Astrocyte of the cerebellum (primary cell): ENCODE results near the gene ACIN1.
"Not testable (repeated sequence)": the region's sequence is repeated elsewhere in the genome, so short reads cannot be mapped to it uniquely, and the experiment has no call there.

Source experiments
- DNase-seq: peaks from one replicate; pipeline ENCODE4 v3.0.0-alpha.2; 2011; ENCODE audit warnings: low read depth
- H3K4me3 ChIP-seq: 2 replicates; pipeline ENCODE4 v1.5.1; 2011; ENCODE audit warnings: mild to moderate bottlenecking, low read depth, low read length, moderate library complexity
- in situ Hi-C: cut with HindIII; loops from 2 replicates; pipeline ENCODE4 v1.10.0; 2017; ENCODE audit warnings: low sequenced_read_pairs
- TF ChIP-seq, protein P1 (sequence below): IDR thresholded peaks from 2 replicates; pipeline ENCODE4 v1.5.1; 2012; ENCODE audit warnings: low read length, low read depth, moderate library complexity, mild to moderate bottlenecking; ENCODE audit errors: missing control alignments

Gene ACIN1

DNA sequence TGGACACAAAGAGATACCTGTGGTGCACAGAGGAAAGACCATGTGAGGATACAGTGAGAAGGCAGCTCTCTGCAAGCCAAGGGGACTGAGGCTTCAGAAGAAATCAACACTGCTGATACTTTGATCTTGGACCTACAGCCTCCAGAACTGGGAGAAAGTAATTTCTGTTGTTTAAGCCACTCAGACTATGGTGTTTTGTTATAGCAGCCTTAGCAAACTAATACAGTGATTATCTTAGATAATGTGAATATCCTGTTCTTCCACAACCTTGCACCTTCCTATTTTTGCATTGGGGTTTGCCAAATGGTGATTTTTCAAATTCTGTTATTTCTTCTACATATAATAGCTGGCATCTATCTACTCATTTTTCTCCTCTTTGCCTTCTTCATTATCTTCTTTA is 76.8 kb downstream of the ACIN1 start:
- no peak overlapping the region for H3K4me3 ChIP-seq
- TF ChIP-seq, protein P1, sequence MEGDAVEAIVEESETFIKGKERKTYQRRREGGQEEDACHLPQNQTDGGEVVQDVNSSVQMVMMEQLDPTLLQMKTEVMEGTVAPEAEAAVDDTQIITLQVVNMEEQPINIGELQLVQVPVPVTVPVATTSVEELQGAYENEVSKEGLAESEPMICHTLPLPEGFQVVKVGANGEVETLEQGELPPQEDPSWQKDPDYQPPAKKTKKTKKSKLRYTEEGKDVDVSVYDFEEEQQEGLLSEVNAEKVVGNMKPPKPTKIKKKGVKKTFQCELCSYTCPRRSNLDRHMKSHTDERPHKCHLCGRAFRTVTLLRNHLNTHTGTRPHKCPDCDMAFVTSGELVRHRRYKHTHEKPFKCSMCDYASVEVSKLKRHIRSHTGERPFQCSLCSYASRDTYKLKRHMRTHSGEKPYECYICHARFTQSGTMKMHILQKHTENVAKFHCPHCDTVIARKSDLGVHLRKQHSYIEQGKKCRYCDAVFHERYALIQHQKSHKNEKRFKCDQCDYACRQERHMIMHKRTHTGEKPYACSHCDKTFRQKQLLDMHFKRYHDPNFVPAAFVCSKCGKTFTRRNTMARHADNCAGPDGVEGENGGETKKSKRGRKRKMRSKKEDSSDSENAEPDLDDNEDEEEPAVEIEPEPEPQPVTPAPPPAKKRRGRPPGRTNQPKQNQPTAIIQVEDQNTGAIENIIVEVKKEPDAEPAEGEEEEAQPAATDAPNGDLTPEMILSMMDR: no peak
- in situ Hi-C loops: no loop called here
- no peak for DNase-seq

DNA sequence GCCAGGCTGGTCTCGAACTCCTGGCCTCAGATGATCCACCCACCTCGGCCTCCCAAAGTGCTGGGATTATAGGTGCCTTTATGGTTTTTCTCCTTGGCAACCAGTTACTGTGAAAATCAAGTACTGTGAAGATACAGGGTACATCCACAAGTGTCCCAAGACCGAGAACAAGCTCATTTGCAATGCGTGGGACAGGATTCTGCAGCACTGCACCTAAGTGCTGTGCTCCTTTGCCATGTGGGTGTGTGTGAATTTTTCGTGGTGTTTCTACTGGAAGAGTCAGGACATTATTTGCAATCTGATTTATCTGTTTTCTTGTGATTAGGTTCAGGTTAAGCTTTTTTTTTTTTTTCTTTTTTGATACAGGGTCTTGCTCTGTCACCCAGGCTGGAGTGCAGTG is 77.8 kb downstream of the ACIN1 start:
- H3K4me3 ChIP-seq: no peak overlapping the region
- TF ChIP-seq, protein P1: no peak
- in situ Hi-C loops: no loop called here
- no peak for DNase-seq

DNA sequence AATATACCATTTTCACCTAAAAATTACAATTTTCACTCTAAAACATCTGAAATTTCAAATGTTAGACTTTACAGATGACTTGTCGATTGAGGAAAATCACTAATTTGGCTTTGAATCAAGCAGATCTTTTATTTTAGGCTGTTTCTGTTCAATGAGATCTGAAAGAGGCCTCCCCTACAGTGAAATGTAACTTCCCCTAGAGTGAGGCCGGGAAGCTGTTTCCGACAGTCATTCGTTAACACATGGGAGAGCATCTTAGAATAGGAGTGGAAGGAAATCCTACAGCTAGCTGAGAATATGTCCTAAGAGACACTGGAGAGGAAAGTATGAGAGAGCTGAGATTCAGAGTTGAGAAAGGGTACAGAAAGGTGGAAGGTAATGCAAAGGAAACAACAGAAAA is 79.3 kb downstream of the ACIN1 start:
- in situ Hi-C loops: no loop called here
- H3K4me3 ChIP-seq: no peak overlapping the region
- no peak for DNase-seq
- TF ChIP-seq, protein P1: no peak

DNA sequence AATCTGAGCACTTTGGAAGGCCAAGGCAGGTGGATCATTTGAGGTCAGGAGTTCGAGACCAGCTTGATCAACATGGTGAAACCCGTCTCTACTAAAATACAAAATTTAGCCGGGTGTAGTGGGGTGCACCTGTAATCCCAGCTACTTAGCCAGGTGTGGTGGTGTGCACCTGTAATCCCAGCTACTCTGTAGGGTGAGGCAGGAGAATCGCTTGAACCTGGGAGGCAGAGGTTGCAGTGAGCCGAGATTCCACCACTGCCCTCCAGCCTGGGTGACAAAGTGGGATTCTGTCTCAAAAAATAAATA is 81.2 kb downstream of the ACIN1 start:
- H3K4me3 ChIP-seq, DNase-seq, in situ Hi-C loops: not testable (repeated sequence)

DNA sequence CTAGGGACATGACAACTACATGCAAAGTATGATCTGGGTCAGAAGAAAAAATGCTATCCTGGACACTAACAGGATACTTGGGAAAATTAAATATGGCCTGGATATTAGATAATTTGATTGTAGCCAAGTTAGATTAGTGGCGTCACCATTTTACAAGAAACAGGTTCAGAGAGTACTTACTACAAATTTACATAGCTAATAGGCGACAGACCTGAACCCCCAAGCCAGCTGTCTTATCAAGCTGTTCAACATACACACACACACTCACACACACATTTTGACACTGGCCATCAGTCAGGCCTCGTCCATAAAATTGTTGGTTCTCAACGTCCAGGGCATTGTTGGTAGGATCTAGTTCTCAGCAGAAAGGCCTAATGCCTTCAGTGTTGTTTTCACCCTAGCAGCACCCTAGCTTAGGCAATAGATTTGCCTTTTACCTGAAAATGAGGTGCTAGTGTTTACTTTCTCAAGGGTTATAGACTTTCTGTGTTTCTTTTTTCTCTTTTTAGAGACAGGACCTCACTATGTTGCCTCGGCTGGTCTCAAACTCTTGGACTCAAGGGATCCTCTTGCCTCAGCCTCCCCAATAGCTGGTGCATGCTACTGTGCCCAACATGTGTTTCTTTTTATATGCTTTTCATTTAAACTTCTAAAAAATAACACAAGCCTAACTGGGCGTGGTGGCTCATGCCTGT is 81.7 kb downstream of the ACIN1 start:
- in situ Hi-C loops: no loop called here
- TF ChIP-seq, protein P1: no peak
- no peak for DNase-seq
- H3K4me3 ChIP-seq: no peak overlapping the region

DNA sequence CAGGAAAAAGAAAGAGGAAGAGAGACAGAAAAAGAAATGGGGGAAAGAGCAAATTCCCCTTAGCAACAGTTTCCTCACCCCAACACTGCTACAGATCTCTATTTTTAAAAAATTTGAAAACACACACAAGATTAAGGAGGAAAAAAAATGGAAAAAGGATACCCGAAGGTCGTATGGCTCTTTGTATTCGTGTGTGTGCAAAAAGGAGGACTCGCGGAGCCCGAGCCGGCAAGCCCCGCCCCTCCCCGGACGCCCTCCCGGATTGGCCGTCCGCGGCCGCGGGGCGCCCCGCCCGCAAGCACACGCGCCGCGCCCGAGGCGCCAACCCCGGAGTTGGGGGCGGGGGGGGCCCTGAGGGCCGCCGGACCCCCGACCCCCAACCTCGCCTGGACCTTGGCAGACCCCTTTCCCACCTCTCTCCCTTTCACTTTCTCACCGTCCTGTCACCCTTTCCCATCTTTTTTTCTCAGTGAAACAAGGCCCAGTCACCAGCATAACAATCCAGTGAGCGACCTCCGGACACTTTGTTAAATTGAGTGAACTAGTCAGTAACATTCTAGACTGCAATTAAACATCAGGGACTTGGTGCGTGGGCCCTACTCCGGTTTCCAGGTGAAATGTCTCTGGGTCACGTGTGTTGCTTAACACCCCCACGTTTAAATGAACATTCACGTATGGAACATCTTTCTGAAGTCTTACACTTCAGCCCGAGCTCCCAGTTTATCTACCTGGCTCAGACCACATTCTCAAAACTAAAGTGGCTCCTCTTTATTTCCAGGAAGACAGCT is 84.8 kb downstream of the ACIN1 start, which contains the start of gene C14orf93:
Gene C14orf93 (minus strand): TSS at position 205 of the 788 bp plus-strand sequence. CDS start 11,120 bp downstream, outside the sequence.
- in situ Hi-C loops: loop anchor here (10.0 kb wide), 1 partner anchor 85 kb away; the partner anchor contains the start of genes ACIN1 and C14orf119
- no peak for DNase-seq
- H3K4me3 ChIP-seq: peak within 1 kb of the TSS; percentile 40
- TF ChIP-seq, protein P1: no peak

DNA sequence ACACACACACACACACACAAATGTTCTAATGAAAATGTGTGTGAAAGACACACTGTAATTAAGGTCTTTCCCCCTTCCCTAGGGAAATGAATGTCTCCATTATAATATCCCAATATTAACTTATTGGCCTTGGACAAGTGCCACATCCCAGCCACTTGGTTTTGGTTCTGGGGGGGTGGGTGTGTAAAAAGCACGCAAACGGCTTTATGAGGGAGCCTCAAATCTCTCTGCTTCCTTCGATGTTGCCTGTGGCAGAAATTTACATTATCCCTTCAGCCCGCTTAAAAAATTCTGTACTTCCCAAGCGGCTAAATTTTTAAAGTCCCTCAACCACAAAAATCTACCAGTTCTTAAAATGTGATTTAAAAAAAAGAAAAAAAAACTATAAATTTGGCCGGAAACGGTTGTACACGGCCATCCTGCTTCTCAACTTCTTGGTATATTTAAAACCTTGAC is 85.4 kb downstream of the ACIN1 start:
- DNase-seq: no peak
- in situ Hi-C loops: loop anchor here (10.0 kb wide), 1 partner anchor 85 kb away; the partner anchor contains the start of genes ACIN1 and C14orf119
- peak overlapping the region; percentile 40 for H3K4me3 ChIP-seq
- TF ChIP-seq, protein P1: no peak
